ENCODE results near the gene NAT9.

GRCh38 chr17:74740641-74741387 lies 35.3 kb downstream of the NAT9 start:
- TF ChIP-seq EGR1 (IDR thresholded peaks at IDR 0.05) (no peak), CEBPB (IDR thresholded peaks at IDR 0.05) (no peak), TEAD4 (IDR thresholded peaks at IDR 0.05) (no peak), EP300 (IDR thresholded peaks at IDR 0.05; ENCODE audit: borderline replicate concordance) (no peak), RAD21 (IDR thresholded peaks at IDR 0.05; ENCODE audit: low read depth) (no peak)
- TF ChIP-seq, protein P1, sequence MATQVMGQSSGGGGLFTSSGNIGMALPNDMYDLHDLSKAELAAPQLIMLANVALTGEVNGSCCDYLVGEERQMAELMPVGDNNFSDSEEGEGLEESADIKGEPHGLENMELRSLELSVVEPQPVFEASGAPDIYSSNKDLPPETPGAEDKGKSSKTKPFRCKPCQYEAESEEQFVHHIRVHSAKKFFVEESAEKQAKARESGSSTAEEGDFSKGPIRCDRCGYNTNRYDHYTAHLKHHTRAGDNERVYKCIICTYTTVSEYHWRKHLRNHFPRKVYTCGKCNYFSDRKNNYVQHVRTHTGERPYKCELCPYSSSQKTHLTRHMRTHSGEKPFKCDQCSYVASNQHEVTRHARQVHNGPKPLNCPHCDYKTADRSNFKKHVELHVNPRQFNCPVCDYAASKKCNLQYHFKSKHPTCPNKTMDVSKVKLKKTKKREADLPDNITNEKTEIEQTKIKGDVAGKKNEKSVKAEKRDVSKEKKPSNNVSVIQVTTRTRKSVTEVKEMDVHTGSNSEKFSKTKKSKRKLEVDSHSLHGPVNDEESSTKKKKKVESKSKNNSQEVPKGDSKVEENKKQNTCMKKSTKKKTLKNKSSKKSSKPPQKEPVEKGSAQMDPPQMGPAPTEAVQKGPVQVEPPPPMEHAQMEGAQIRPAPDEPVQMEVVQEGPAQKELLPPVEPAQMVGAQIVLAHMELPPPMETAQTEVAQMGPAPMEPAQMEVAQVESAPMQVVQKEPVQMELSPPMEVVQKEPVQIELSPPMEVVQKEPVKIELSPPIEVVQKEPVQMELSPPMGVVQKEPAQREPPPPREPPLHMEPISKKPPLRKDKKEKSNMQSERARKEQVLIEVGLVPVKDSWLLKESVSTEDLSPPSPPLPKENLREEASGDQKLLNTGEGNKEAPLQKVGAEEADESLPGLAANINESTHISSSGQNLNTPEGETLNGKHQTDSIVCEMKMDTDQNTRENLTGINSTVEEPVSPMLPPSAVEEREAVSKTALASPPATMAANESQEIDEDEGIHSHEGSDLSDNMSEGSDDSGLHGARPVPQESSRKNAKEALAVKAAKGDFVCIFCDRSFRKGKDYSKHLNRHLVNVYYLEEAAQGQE (IDR thresholded peaks at IDR 0.05; ENCODE audit: low read depth), result no peak
- TF ChIP-seq, protein P2, sequence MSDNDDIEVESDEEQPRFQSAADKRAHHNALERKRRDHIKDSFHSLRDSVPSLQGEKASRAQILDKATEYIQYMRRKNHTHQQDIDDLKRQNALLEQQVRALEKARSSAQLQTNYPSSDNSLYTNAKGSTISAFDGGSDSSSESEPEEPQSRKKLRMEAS (IDR thresholded peaks at IDR 0.05), result no peak
